Hepatocyte (in vitro differentiated cells): Measurements from ENCODE around the gene TAOK3. TPM values are rescaled to one million over a fixed set of nuclear protein-coding genes. Genes with fewer than 3 reads are reported as not detected.
"Not testable (repeated sequence)": the region's sequence is repeated elsewhere in the genome, so short reads cannot be mapped to it uniquely, and the experiment has no call there.

Experiments used
- DNase-seq: peaks from one replicate; pipeline ENCODE4 v3.0.0-alpha.2; 2016; ENCODE audit warnings: low spot score
- H2AFZ ChIP-seq: fragments of 200-600 bp; sonication (generic); 2 replicates; pipeline ENCODE4 v1.6.0; 2016; ENCODE audit warnings: antibody characterized with exemption, mild to moderate bottlenecking
- H3K27ac ChIP-seq: fragments of 200-600 bp; sonication (generic); 2 replicates; pipeline ENCODE4 v1.5.1; 2016; ENCODE audit warnings: mild to moderate bottlenecking
- H3K27me3 ChIP-seq: fragments of 200-600 bp; sonication (generic); 2 replicates; pipeline ENCODE4 v1.6.1; 2016
- H3K36me3 ChIP-seq: fragments of 200-600 bp; sonication (generic); replicated peaks from 2 replicates; pipeline ENCODE4 v1.5.1; 2016; ENCODE audit warnings: low read depth; ENCODE audit not compliant: insufficient read depth
- H3K4me1 ChIP-seq: fragments of 200-600 bp; sonication (generic); 2 replicates; pipeline ENCODE4 v1.5.1; 2016; ENCODE audit warnings: mild to moderate bottlenecking, moderate library complexity; ENCODE audit not compliant: insufficient read depth
- H3K4me2 ChIP-seq: fragments of 200-600 bp; sonication (generic); 2 replicates; pipeline ENCODE4 v1.6.0; 2016
- H3K4me3 ChIP-seq: fragments of 200-600 bp; sonication (generic); 2 replicates; pipeline ENCODE4 v1.5.1; 2016; ENCODE audit warnings: mild to moderate bottlenecking
- H3K79me2 ChIP-seq: fragments of 200-600 bp; sonication (generic); 2 replicates; pipeline ENCODE4 v1.6.0; 2017; ENCODE audit warnings: mild to moderate bottlenecking
- H3K9me2 ChIP-seq: fragments of 200-600 bp; sonication (generic); replicated peaks from 2 replicates; pipeline ENCODE4 v1.6.0; 2017; ENCODE audit warnings: mild to moderate bottlenecking; ENCODE audit not compliant: insufficient read depth
- H3K9me3 ChIP-seq: fragments of 200-600 bp; sonication (generic); 2 replicates; pipeline ENCODE4 v1.5.1; 2016; ENCODE audit warnings: low read depth, mild to moderate bottlenecking
- H4K20me1 ChIP-seq: fragments of 200-600 bp; sonication (generic); 2 replicates; pipeline ENCODE4 v1.6.0; 2016; ENCODE audit warnings: mild to moderate bottlenecking; ENCODE audit not compliant: insufficient read depth, poor library complexity, severe bottlenecking
- EZH2 ChIP-seq: fragments of 200-600 bp; sonication (generic); IDR thresholded peaks from 2 replicates; pipeline ENCODE4 v1.6.1; 2016; ENCODE audit warnings: antibody characterized with exemption, mild to moderate bottlenecking, borderline replicate concordance
- EZH2phosphoT487 ChIP-seq: fragments of 200-600 bp; sonication (generic); IDR thresholded peaks from one replicate; pipeline ENCODE4 v1.6.1; 2018; ENCODE audit warnings: antibody characterized with exemption, mild to moderate bottlenecking, low read depth, moderate library complexity; ENCODE audit not compliant: unreplicated experiment, severe bottlenecking
- WGBS: methylation state at CpG from one replicate; pipeline ENCODE4 v1.1.6; 2016; ENCODE audit warnings: low lambda C conversion rate; ENCODE audit errors: missing lambda C conversion rate; 5-methylcytosine and 5-hydroxymethylcytosine counted together
- polyA plus RNA-seq: library from polyadenylated mRNA; unstranded; fragments of >200 nt; fragmentation: Nextera tagmentation; extraction: Ambion mirVana; gene quantifications from 2 replicates; pipeline ENCODE4 v1.2.1, GENCODE V29; 2016
- total RNA-seq: library from RNA; depleted of rRNA; stranded (reverse); fragments of >200 nt; gene quantifications from 2 replicates; pipeline ENCODE4 v1.2.3, GENCODE V29; 2014
- TF ChIP-seq, protein P1 (sequence below): fragments of 200-600 bp; sonication (generic); IDR thresholded peaks from 2 replicates; pipeline ENCODE4 v1.5.1; 2016; ENCODE audit warnings: antibody characterized with exemption, mild to moderate bottlenecking; ENCODE audit not compliant: poor library complexity

TAOK3 gene
- total and polyA plus RNA-seq, 2 experiments from 2014 or later, result 19.1 to 28.7 TPM

DNA sequence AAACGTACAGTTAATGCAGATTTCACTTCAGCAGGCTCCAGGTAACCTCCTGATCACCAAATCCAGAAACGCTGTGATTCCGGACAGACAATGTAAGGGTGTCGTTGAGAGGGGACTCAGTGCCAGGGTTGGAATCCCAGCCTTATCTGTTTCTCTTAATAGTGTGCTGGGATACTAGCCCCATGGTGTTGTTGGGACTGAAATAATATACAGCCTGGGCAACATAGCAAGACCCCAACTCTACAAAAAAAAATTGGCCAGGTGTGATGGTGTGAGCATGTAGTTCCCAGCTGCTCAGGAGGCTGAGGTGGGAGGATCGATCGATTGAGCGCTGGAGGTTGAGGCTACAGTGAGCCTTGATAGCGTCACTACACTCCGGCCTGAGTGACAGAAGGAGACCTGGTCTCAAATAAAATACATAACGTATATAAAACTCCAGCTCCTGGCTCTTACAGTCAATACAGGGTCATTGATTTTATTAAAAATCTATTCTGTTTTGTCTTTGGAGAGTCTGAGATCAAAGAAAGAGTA lies 235.5 kb downstream of the TAOK3 start:
- Histone ChIP-seq H3K27me3 (no peaks in the 10 kb centered on the region), H4K20me1 (no peaks in the 10 kb centered on the region), H3K36me3 (no peaks in the 10 kb centered on the region), H3K4me1 (peaks cover 16% of the 10 kb centered on the region), H3K79me2 (peaks cover 65% of the 10 kb centered on the region), H3K9me3 (no peaks in the 10 kb centered on the region), H2AFZ (peak overlapping the region; percentile 58), H3K27ac (peak overlapping the region; percentile 84), H3K4me2 (peak overlapping the region; percentile 81), H3K4me3 (peak overlapping the region; percentile 91), H3K9me2 (no peaks in the 10 kb centered on the region)
- DNase-seq, result no peak
- 73% methylated on average over 10 of the region's 10 CpGs for WGBS
- TF ChIP-seq, protein P1, sequence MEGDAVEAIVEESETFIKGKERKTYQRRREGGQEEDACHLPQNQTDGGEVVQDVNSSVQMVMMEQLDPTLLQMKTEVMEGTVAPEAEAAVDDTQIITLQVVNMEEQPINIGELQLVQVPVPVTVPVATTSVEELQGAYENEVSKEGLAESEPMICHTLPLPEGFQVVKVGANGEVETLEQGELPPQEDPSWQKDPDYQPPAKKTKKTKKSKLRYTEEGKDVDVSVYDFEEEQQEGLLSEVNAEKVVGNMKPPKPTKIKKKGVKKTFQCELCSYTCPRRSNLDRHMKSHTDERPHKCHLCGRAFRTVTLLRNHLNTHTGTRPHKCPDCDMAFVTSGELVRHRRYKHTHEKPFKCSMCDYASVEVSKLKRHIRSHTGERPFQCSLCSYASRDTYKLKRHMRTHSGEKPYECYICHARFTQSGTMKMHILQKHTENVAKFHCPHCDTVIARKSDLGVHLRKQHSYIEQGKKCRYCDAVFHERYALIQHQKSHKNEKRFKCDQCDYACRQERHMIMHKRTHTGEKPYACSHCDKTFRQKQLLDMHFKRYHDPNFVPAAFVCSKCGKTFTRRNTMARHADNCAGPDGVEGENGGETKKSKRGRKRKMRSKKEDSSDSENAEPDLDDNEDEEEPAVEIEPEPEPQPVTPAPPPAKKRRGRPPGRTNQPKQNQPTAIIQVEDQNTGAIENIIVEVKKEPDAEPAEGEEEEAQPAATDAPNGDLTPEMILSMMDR, result no peak
- TF ChIP-seq EZH2 (no peak), EZH2phosphoT487 (no peak)

DNA sequence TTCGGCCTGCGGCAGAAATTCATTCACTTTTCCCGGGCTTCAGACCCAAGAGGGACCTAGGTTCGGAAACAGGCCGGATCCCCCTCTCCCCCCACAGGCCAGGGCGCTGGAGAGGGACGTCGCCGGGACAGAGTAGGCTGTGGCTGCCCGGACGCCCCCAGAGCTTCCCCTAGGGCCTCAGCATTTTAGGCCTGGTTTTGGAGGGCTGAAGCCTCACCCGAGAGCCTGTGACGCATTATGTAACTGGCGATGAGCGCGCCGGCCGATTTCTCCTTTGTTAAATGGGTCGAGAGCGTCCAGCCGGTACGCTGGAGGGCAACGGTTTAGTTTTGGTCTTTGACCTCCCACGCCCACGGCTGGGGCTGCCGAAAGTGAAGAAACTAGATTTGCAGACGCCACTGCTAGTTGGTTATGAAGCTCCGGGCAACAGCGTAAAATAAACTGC lies 236.1 kb downstream of the TAOK3 start:
- Histone ChIP-seq H4K20me1 (no peaks in the 10 kb centered on the region), H3K36me3 (no peaks in the 10 kb centered on the region), H3K4me3 (peak overlapping the region; percentile 91), H3K27me3 (no peaks in the 10 kb centered on the region), H3K27ac (peak overlapping the region; percentile 84), H2AFZ (peak overlapping the region; percentile 58), H3K4me2 (peak overlapping the region; percentile 81), H3K79me2 (peaks cover 65% of the 10 kb centered on the region), H3K9me2 (no peaks in the 10 kb centered on the region), H3K4me1 (peaks cover 16% of the 10 kb centered on the region), H3K9me3 (no peaks in the 10 kb centered on the region)
- TF ChIP-seq EZH2 (no peak), EZH2phosphoT487 (no peak)
- TF ChIP-seq, protein P1, result no peak
- DNase-seq, result peak; percentile 71
- 2% methylated on average over 29 of the region's 29 CpGs for WGBS

DNA sequence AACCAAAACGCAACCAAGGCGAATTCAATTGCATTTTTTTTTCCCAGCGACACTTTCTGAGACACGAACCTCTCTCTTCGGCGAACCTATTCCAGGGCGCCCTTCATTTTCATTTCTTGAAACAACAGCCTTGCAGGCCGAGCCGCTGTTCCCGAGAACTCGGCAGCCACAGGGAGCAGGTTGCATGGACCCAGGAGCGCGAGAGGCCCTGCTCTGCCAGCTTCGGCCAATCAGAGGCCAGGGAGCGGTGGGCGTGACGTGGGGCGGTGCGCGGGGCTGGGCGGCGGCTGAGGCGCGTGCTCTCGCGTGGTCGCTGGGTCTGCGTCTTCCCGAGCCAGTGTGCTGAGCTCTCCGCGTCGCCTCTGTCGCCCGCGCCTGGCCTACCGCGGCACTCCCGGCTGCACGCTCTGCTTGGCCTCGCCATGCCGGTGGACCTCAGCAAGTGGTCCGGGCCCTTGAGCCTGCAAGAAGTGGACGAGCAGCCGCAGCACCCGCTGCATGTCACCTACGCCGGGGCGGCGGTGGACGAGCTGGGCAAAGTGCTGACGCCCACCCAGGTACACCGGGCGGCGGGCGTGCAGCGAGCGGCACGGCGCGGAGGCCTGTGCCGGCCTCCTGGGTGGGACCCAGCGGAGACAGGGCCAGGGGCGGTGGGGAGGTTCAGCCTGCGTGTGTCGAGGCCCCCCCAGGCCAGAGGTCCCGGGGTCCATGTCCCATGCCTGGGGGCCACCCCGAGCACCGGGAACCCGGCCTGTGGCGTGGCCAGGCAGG lies 236.7 kb downstream of the TAOK3 start, which contains the start of gene PEBP1:
Gene PEBP1, plus strand, starts transcription at position 337 of the 771 bp plus-strand sequence. Its CDS starts 86 bp downstream, at position 423.
- peaks cover 59% of the 10 kb centered on the region for H3K79me2 ChIP-seq
- WGBS, result 2% methylated on average over 56 of the region's 70 CpGs
- peak within 1 kb of the TSS; percentile 84 for H3K27ac ChIP-seq
- peak; percentile 95 for DNase-seq
- H3K9me3 ChIP-seq, result no peaks in the 10 kb centered on the region
- no peaks in the 10 kb centered on the region for H4K20me1 ChIP-seq
- peak within 1 kb of the TSS; percentile 81 for H3K4me2 ChIP-seq
- H3K27me3 ChIP-seq, result no peaks in the 10 kb centered on the region
- TF ChIP-seq EZH2phosphoT487, result no peak
- TF ChIP-seq, protein P1, result peak; percentile 13
- no peaks in the 10 kb centered on the region for H3K36me3 ChIP-seq
- peak within 1 kb of the TSS; percentile 91 for H3K4me3 ChIP-seq
- H3K9me2 ChIP-seq, result no peaks in the 10 kb centered on the region
- peaks cover 16% of the 10 kb centered on the region for H3K4me1 ChIP-seq
- peak within 1 kb of the TSS; percentile 72 for H2AFZ ChIP-seq

DNA sequence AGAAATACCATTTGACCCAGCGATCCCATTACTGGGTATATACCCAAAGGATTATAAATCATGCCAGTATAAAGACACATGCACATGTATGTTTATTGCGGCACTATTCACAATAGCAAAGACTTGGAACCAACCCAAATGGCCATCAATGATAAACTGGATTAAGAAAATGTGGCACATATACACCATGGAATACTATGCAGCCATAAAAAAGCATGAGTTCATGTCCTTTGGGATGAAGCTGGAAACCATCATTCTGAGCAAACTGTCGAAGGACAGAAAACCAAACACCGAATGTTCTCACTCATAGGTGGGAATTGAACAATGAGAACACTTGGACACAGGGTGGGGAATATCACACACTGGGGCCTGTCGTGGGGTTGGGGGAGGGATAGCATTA lies 243.3 kb downstream of the TAOK3 start:
- H3K4me3 ChIP-seq, H3K27me3 ChIP-seq, H3K36me3 ChIP-seq, H3K27ac ChIP-seq, H3K4me1 ChIP-seq, H3K4me2 ChIP-seq, H4K20me1 ChIP-seq, H2AFZ ChIP-seq, DNase-seq, H3K79me2 ChIP-seq, H3K9me2 ChIP-seq, H3K9me3 ChIP-seq: not testable (repeated sequence)
- 94% methylated on average over 5 of the region's 5 CpGs for WGBS
